ENCODE data around the gene TFDP2. TPM values are rescaled to one million over a fixed set of nuclear protein-coding genes. Genes with fewer than 3 reads are reported as not detected.
"Not testable (repeated sequence)": the region's sequence is repeated elsewhere in the genome, so short reads cannot be mapped to it uniquely, and the experiment has no call there.

The TFDP2 gene
- total RNA-seq, 4 donors from 2014 or later: 21.6 to 58.7 (median 44.1) TPM

DNA sequence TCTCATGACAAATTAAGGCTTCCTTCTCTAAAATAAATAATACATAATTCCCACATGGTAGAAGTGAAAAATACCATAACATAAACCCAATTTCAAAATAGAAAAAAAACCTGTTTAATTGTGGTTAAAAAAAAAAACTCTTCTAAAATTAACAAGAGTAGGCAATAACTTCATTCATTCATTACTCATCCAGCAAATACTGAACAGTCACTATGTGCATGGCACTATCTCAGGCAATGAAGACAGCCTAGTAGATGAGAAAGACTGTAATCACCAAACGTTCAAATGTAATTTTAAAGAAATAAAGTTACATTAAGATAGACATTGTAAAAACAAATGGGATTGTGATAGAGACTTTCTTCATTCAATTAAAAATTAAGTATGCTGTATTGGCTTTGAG lies 43.4 kb downstream of the TFDP2 start:
- TF ChIP-seq, protein P1, sequence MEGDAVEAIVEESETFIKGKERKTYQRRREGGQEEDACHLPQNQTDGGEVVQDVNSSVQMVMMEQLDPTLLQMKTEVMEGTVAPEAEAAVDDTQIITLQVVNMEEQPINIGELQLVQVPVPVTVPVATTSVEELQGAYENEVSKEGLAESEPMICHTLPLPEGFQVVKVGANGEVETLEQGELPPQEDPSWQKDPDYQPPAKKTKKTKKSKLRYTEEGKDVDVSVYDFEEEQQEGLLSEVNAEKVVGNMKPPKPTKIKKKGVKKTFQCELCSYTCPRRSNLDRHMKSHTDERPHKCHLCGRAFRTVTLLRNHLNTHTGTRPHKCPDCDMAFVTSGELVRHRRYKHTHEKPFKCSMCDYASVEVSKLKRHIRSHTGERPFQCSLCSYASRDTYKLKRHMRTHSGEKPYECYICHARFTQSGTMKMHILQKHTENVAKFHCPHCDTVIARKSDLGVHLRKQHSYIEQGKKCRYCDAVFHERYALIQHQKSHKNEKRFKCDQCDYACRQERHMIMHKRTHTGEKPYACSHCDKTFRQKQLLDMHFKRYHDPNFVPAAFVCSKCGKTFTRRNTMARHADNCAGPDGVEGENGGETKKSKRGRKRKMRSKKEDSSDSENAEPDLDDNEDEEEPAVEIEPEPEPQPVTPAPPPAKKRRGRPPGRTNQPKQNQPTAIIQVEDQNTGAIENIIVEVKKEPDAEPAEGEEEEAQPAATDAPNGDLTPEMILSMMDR (IDR thresholded peaks at IDR 0.05): no peak
- TF ChIP-seq POLR2AphosphoS5 (IDR thresholded peaks at IDR 0.05) (no peak), EP300 (IDR thresholded peaks at IDR 0.05) (no peak), POLR2A (IDR thresholded peaks at IDR 0.05) (no peak)
- no peak for DNase-seq (ENCODE audit: low spot score in 2 of 2)
- Histone ChIP-seq H3K4me1 (no peaks in the 10 kb centered on the region), H3K36me3 (no peaks in the 10 kb centered on the region), H3K9me3 (no peaks in the 10 kb centered on the region), H3K27ac (no peak overlapping the region), H3K4me3 (no peak overlapping the region), H3K27me3 (no peaks in the 10 kb centered on the region)
- 77% methylated on average over 1 of the region's 1 CpG for WGBS

DNA sequence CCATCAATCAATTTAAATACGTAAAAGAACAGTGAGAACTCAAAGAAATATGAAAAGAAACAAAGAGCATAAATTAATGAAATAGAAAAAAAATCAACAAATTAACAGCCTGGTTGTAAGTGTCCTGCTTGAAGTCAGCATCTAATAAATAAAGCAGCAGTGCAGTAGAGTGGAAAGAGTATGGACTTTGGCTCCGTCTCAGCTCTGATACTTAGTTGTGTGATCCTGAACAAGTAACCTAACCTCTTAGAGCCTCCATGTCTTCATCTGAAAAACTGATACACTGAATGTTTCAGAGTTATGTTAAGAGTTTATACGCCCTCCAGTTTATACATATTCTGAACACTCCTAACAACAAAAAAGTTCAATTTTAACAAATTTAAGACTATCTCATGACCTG lies 44.6 kb downstream of the TFDP2 start:
- TF ChIP-seq POLR2A (IDR thresholded peaks at IDR 0.05): no peak
- TF ChIP-seq, protein P1 (IDR thresholded peaks at IDR 0.05): no peak
- no peak for TF ChIP-seq POLR2AphosphoS5 (IDR thresholded peaks at IDR 0.05)
- TF ChIP-seq EP300 (IDR thresholded peaks at IDR 0.05): no peak
- H3K4me3 ChIP-seq: no peak overlapping the region
- H3K4me1 ChIP-seq: no peaks in the 10 kb centered on the region
- 93% methylated on average over 3 of the region's 3 CpGs for WGBS
- H3K27me3 ChIP-seq: no peaks in the 10 kb centered on the region
- H3K9me3 ChIP-seq: no peaks in the 10 kb centered on the region
- no peak for DNase-seq (ENCODE audit: low spot score in 2 of 2)
- no peaks in the 10 kb centered on the region for H3K36me3 ChIP-seq
- H3K27ac ChIP-seq: no peak overlapping the region

DNA sequence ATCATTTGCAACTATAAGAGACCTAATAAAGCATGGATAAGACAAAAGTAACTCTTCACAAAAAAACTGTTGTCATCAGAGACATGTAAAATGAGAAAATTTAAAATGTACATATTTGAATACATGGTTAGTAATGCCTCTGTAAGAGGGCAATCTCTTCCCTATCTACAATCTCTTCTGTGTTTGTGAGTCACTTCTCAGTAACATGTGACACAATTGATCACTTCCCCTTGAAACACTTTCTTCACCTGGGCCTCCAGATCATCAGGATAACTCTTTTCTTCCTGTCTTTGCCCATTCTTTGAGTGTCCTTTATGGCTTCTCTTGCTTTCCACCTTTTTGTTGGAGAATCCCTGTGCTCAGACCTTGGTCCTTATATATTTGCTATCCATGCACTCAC lies 50.4 kb downstream of the TFDP2 start:
- H3K27me3 ChIP-seq: no peaks in the 10 kb centered on the region
- no peak overlapping the region for H3K27ac ChIP-seq
- no peaks in the 10 kb centered on the region for H3K9me3 ChIP-seq
- no peak for TF ChIP-seq POLR2A (IDR thresholded peaks at IDR 0.05)
- no peak for TF ChIP-seq EP300 (IDR thresholded peaks at IDR 0.05)
- TF ChIP-seq, protein P1 (IDR thresholded peaks at IDR 0.05): no peak
- no peak for TF ChIP-seq POLR2AphosphoS5 (IDR thresholded peaks at IDR 0.05)
- no peaks in the 10 kb centered on the region for H3K4me1 ChIP-seq
- H3K36me3 ChIP-seq: no peaks in the 10 kb centered on the region
- DNase-seq (ENCODE audit: low spot score in 2 of 2): no peak
- H3K4me3 ChIP-seq: no peak overlapping the region

DNA sequence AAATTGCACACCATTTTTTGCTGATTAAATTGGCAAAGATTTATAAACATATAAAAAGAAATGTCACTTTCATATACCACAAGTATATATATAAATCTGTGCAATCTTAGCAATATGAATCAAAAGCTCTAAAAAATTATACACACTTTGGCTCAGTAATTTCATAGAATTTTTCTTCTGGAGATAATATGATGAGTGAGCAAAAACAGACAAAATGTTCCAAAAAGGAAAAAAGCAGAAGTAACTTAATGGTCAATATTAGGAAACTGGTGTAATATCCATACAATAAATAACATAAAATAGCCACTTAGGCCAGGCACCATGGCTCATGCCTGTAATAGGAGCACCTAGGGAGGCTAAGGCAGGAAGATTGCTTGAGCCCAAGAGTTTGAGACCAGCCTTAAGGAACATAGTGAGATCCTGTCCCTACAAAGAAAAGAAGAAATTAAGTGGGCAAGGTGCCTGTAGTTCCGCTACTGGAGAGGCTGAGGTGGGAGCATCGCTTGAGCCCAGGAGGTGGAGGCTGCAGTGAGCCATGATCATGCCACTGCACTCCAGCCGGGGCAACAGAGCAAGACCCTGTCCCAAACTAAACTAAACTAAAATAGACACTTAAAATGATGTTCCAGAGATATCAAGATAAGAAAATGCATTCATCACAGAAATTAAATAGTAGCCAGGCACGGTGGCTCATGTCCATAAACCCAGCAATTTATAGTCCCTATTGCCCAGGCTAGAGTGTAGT lies 52.1 kb downstream of the TFDP2 start:
- no peak for DNase-seq (ENCODE audit: low spot score in 2 of 2)
- WGBS: 94% methylated on average over 4 of the region's 4 CpGs
- TF ChIP-seq POLR2A (IDR thresholded peaks at IDR 0.05): no peak
- TF ChIP-seq, protein P1 (IDR thresholded peaks at IDR 0.05): no peak
- TF ChIP-seq EP300 (IDR thresholded peaks at IDR 0.05): no peak
- TF ChIP-seq POLR2AphosphoS5 (IDR thresholded peaks at IDR 0.05): no peak
- no peaks in the 10 kb centered on the region for H3K4me1 ChIP-seq
- no peak overlapping the region for H3K27ac ChIP-seq
- H3K27me3 ChIP-seq: no peaks in the 10 kb centered on the region
- no peak overlapping the region for H3K4me3 ChIP-seq
- no peaks in the 10 kb centered on the region for H3K36me3 ChIP-seq
- no peaks in the 10 kb centered on the region for H3K9me3 ChIP-seq

DNA sequence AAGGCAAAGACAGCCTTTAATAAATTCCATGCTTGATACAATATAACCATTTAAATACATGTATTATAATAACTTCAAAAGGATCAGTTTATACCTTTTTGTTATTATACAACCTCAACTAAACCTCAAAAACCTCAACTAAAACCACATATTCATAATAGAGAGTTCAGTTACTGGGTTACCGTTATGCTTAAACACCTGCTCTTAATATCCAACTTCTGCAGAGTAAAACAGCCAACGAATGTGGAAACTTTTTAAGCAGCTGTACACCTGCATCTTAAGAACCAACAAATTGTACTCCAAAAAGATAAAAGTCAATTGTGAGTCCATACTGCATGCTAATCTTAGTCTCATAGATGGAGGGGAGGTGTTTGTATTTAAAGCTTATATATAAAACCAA lies 53.5 kb downstream of the TFDP2 start:
- no peak for DNase-seq (ENCODE audit: low spot score in 2 of 2)
- H3K9me3 ChIP-seq: no peaks in the 10 kb centered on the region
- 71% methylated on average over 2 of the region's 2 CpGs for WGBS
- TF ChIP-seq POLR2A (IDR thresholded peaks at IDR 0.05) (no peak), POLR2AphosphoS5 (IDR thresholded peaks at IDR 0.05) (no peak), EP300 (IDR thresholded peaks at IDR 0.05) (no peak)
- TF ChIP-seq, protein P1 (IDR thresholded peaks at IDR 0.05): no peak
- no peaks in the 10 kb centered on the region for H3K36me3 ChIP-seq
- no peaks in the 10 kb centered on the region for H3K27me3 ChIP-seq
- H3K27ac ChIP-seq: no peak overlapping the region
- no peak overlapping the region for H3K4me3 ChIP-seq
- H3K4me1 ChIP-seq: no peaks in the 10 kb centered on the region

DNA sequence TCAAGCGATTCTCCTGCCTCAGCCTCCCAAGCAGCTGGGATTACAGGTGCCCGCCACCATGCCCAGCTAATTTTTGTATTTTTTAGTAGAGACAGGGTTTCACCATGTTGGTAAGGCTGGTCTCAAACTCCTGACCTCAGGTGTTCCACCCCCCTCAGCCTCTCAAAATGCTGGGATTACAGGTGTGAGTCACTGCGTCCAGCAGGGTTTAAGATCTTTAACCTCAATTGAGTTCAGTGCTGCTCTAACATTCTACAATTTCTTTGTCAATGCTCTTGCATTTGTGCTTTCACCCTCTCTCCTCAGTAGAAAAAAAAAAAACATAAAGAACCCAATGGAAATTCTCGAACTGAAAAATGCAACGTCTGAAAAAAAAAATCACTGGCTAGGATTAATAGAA lies 60.4 kb downstream of the TFDP2 start:
- DNase-seq (ENCODE audit: low spot score in 2 of 2); H3K36me3 ChIP-seq; H3K4me1 ChIP-seq; H3K27ac ChIP-seq; H3K27me3 ChIP-seq; H3K9me3 ChIP-seq; H3K4me3 ChIP-seq: not testable (repeated sequence)
- WGBS: 90% methylated on average over 5 of the region's 5 CpGs

All from suprapubic skin (tissue), 4 donors.